Nucleus accumbens (tissue), 56 donors: ENCODE measurements around the gene SLC38A11.
"Not testable (repeated sequence)": the region's sequence is repeated elsewhere in the genome, so short reads cannot be mapped to it uniquely, and the experiment has no call there.

Experiments
- DNase-seq, 56 donors: peaks; one replicate each; lab custom pipeline; 2025; lab: John Stamatoyannopoulos, UW

SLC38A11 gene

GRCh38 chr2:164887434-164888144 is 67.7 kb downstream of the SLC38A11 start:
- no peak for DNase-seq

GRCh38 chr2:164882276-164882675 is 73.0 kb downstream of the SLC38A11 start:
- DNase-seq = no peak

- DNase-seq = no peak
Measured at GRCh38 chr2:164881524-164881923, 73.8 kb downstream of the SLC38A11 start.

DNA sequence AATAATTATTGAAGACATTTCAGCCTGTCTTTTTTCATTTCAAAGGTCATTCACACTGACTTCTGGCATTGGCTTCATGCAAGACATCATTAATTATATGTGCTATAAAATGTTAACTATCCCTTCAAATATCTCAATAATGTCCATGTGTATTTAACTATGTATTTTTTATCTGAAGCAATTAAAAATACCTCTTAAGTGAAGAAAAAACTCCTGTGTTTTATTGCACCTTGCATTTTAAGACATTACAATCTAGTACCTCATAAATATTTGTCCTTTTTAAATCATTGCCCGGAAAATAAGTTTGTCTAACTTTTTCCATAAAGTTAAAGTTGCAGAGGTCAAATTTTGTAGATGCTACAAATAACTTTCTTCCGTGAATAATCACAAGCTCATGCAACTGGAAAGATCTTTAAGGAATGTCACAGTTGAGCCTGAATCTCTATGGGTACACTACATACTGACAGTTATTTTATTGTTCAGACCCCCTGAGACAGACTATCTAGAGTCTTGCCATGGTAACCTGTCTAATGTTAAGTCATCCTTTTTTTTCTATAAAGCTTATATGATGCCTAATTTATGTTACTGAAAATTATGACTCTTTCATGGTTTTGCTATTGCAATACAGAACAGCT is 75.3 kb downstream of the SLC38A11 start:
- DNase-seq = no peak

DNA sequence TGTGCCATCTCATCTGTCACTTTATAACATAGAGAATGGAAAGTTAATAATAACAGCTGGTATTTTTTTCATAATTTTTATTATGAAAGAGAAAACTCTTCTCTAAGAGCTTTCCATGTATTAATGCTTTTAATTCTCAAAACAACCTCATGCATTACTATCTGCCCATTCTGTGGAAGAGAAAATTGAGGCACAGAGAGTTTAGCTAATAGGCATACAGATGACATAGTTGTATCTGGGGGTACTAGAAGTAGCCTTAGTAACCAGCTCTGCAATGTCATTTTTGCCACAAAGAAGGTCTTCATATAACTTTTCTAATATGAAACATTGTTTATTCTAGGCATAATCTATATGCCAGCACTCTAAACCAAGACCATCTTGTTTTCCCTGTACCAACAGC is 77.4 kb downstream of the SLC38A11 start:
- DNase-seq = no peak

- no peak for DNase-seq
Measured at GRCh38 chr2:164877169-164877568, 78.2 kb downstream of the SLC38A11 start.

- DNase-seq = no peak
Measured at GRCh38 chr2:164875334-164876205, 79.8 kb downstream of the SLC38A11 start.

GRCh38 chr2:164873210-164873908 is 82.0 kb downstream of the SLC38A11 start:
- DNase-seq = no peak

- DNase-seq = no peak
Measured at GRCh38 chr2:164871404-164871803, 83.9 kb downstream of the SLC38A11 start.

GRCh38 chr2:164869420-164869772 is 85.9 kb downstream of the SLC38A11 start:
- DNase-seq = no peak

- DNase-seq = no peak
Measured at GRCh38 chr2:164868563-164869419, 86.5 kb downstream of the SLC38A11 start.

GRCh38 chr2:164867779-164868397 is 87.4 kb downstream of the SLC38A11 start:
- DNase-seq = no peak

DNA sequence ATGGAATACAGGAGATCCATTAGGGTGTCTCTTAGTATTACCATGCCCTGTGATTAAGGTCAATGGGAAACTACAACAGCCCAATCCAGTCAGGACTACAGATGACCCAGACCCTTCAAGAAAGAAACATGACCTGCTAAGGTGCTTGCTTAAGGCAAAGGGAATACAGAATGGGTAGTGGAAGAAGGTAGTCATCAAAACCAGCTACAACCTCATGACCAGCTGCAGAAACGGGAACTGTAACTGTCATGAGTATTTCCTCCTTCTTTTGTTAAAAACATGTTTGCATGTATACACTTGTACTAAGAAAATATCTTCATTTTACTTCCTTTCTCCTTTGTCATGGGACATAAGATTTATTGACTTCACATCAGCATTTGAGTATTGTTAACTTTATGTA is 88.9 kb downstream of the SLC38A11 start:
- not testable (repeated sequence) for DNase-seq

- DNase-seq = no peak
Measured at GRCh38 chr2:164860694-164861042, 94.7 kb downstream of the SLC38A11 start.

DNA sequence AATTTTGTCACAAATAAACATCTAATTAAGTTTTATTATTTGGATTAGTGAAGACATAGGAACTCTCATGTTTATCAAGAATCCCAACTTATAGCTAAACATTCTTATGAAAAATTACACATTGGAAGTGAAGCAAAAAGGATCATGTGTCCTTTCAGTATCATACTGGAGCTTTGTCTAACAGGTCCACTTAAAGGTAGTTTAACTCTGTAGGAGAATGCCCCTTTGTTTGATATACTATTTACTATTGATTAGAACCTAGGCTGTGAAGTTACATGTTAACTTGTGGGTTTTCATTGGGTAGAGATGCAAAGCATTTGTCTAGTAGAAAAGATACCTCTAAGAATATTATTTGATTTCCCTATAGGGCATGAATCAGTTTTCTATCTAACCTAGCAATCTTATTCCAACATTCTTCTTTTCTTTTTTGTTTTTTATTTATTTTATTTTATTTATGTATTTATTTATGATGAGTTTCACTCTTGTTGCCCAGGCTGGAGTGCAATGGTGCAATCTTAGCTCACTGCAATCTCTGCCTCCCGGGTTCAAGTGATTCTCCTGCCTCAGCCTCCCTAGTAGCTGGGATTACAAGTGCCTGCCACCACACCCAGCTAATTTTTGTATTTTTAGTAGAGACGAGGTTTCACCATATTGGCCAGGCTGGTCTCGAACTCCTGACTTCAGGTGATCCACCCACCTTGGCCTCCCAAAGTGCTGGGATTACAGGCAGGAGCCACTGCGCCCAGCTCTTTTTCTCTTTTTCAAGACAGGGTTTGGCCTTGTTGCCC is 95.2 kb downstream of the SLC38A11 start:
- DNase-seq = not testable (repeated sequence)

DNA sequence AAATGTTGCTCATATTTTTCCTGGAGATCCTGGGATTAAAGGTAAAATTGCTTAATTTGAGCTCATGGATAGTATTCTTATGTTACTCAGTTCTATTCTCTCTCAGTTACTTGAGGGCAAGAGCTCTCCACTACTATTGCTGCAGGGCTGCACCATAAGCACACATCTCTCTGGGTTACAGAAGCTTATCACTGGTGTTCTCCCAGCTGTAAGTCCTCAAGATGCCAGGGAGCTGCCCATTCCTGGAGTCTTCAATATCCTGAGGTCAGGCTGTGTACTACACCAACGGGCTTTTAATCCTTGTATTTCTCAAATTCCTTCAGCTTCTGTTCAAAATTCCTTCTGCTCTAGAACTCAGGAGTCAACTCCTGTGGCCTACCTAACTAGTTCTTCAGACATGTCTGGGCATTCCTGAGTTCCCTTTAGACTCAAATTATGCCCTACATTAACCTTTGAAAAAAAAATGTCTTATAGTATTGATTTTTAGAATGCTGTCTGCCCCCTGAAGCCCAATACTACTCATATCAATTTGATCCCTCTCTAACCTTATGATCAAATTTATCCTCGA is 96.0 kb downstream of the SLC38A11 start:
- DNase-seq = no peak

DNA sequence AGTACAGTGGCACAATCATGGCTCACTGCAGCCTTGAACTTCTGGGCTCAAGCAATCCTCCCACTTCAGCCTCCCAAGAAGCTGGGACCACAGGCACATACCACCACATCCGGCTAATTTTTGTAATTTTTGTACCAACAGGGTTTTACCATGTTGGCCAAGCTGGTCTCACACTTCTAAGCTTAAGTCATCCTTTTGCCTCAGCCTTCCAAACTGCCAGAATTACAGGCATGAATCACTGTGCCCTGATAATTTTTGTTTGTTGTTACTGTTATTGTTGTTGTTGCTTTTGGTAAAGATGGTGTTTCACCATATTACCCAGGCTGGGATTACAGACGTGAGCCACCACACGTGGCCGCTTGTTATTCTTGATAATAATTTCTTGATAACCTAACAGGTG is 103.2 kb downstream of the SLC38A11 start:
- DNase-seq = no peak

- no peak for DNase-seq
Measured at GRCh38 chr2:164850235-164850634, 105.1 kb downstream of the SLC38A11 start.
